IMR-90 (cell line): ENCODE results near the gene DPF3. TPM values are rescaled to one million over a fixed set of nuclear protein-coding genes. Genes with fewer than 3 reads are reported as not detected.

Experiments used
- ATAC-seq: fragments of 200-7000 bp; cut with Tn5 transposase; 2 replicates; pipeline ENCODE4 v1.9.1; 2020; ENCODE audit warnings: low read depth, mild to moderate bottlenecking, moderate library complexity
- BruUV-seq: library from RNA; stranded (reverse); fragments of 400-500 nt; replicated peaks from 2 replicates; lab custom pipeline; 2021; lab: Mats Ljungman, UMichigan
- CTCF ChIA-PET: fragments of 300-600 bp; formaldehyde crosslinking; extraction: SDS; loops from one replicate; lab custom pipeline; 2021; ENCODE audit warnings: antibody characterized with exemption; lab: Yijun Ruan, JAX
- POLR2A ChIA-PET: fragments of 300-600 bp; sonication (Branson Sonifier 250); formaldehyde crosslinking; loops from one replicate; lab custom pipeline; 2022; ENCODE audit warnings: antibody characterized with exemption; ENCODE audit not compliant: unreplicated experiment; lab: Charles Lee
- DNase-seq: peaks from one replicate; pipeline ENCODE4 v3.0.0; 2013
- H2AFZ ChIP-seq: replicated peaks from 2 replicates; pipeline ENCODE3; 2013; ENCODE audit warnings: low read length, mild to moderate bottlenecking; ENCODE audit not compliant: poor library complexity
- H2AK5ac ChIP-seq: 2 replicates; pipeline ENCODE4 v1.6.1; 2013; ENCODE audit warnings: low read depth, low read length, inconsistent platforms
- H2AK9ac ChIP-seq: replicated peaks from 2 replicates; pipeline ENCODE3; 2013; ENCODE audit warnings: mild to moderate bottlenecking, low read depth, low read length, moderate library complexity; ENCODE audit not compliant: poor library complexity
- H2BK120ac ChIP-seq: 2 replicates; pipeline ENCODE4 v1.6.1; 2013; ENCODE audit warnings: low read depth, low read length, inconsistent platforms
- H2BK15ac ChIP-seq: 3 replicates; pipeline ENCODE4 v1.6.1; 2013; ENCODE audit warnings: low read depth, low read length, inconsistent platforms
- H2BK20ac ChIP-seq: 2 replicates; pipeline ENCODE4 v1.6.1; 2013; ENCODE audit warnings: low read depth, mild to moderate bottlenecking, inconsistent platforms, low read length, moderate library complexity
- H2BK5ac ChIP-seq: 2 replicates; pipeline ENCODE4 v1.6.1; 2013; ENCODE audit warnings: mild to moderate bottlenecking, low read depth, low read length, inconsistent platforms; ENCODE audit not compliant: poor library complexity, severe bottlenecking
- H3K14ac ChIP-seq: replicated peaks from 2 replicates; pipeline ENCODE4 v1.6.1; 2013; ENCODE audit warnings: low read depth, low read length, inconsistent platforms
- H3K18ac ChIP-seq: 2 replicates; pipeline ENCODE4 v1.6.1; 2013; ENCODE audit warnings: low read depth, low read length, control low read depth
- H3K23ac ChIP-seq: 2 replicates; pipeline ENCODE4 v1.6.1; 2013; ENCODE audit warnings: low read depth, low read length, inconsistent platforms
- H3K27ac ChIP-seq: 2 replicates; pipeline ENCODE4 v1.5.1; 2013; ENCODE audit warnings: mild to moderate bottlenecking, control low read depth, low read length; ENCODE audit not compliant: insufficient read depth
- H3K27me3 ChIP-seq: 2 replicates; pipeline ENCODE4 v1.6.1; 2013; ENCODE audit warnings: low read length; ENCODE audit not compliant: control insufficient read depth, insufficient read depth
- H3K36me3 ChIP-seq: 2 replicates; pipeline ENCODE4 v1.6.1; 2013; ENCODE audit warnings: low read length, mixed read lengths; ENCODE audit not compliant: control insufficient read depth, insufficient read depth
- H3K4ac ChIP-seq: 2 replicates; pipeline ENCODE4 v1.6.1; 2013; ENCODE audit warnings: low read depth, low read length, inconsistent platforms
- H3K4me1 ChIP-seq: 2 replicates; pipeline ENCODE4 v1.6.1; 2013; ENCODE audit warnings: low read length, mixed read lengths; ENCODE audit not compliant: control insufficient read depth, insufficient read depth
- H3K4me2 ChIP-seq: 2 replicates; pipeline ENCODE4 v1.6.1; 2013; ENCODE audit warnings: low read depth, mild to moderate bottlenecking, control low read depth, low read length, moderate library complexity
- H3K4me3 ChIP-seq: 2 replicates; pipeline ENCODE4 v1.5.1; 2013; ENCODE audit warnings: low read depth, mild to moderate bottlenecking, control low read depth, low read length, moderate library complexity; ENCODE audit not compliant: insufficient read depth
- H3K56ac ChIP-seq: 2 replicates; pipeline ENCODE4 v1.6.1; 2013; ENCODE audit warnings: low read length, inconsistent platforms; ENCODE audit not compliant: insufficient read depth; ENCODE audit errors: extremely low read depth
- H3K79me1 ChIP-seq, 2 experiments: 2 replicates each; pipeline ENCODE4 v1.6.1; 2013; ENCODE audit warnings: low read length in 2 of 2, inconsistent platforms in 1 of 2, low read depth in 1 of 2
- H3K9ac ChIP-seq: 2 replicates; pipeline ENCODE4 v1.6.1; 2013; ENCODE audit warnings: low read depth, low read length, control low read depth
- H3K9me1 ChIP-seq: 2 replicates; pipeline ENCODE4 v1.6.1; 2013; ENCODE audit warnings: low read length, inconsistent platforms; ENCODE audit not compliant: insufficient read depth
- H3K9me3 ChIP-seq: 2 replicates; pipeline ENCODE4 v1.6.1; 2013; ENCODE audit warnings: low read length; ENCODE audit not compliant: control insufficient read depth, insufficient read depth
- H4K20me1 ChIP-seq: 2 replicates; pipeline ENCODE4 v1.6.1; 2013; ENCODE audit warnings: low read length, inconsistent platforms; ENCODE audit not compliant: insufficient read depth
- H4K5ac ChIP-seq: 2 replicates; pipeline ENCODE4 v1.6.1; 2013; ENCODE audit warnings: mild to moderate bottlenecking, low read depth, low read length, control low read depth
- H4K8ac ChIP-seq, 2 experiments: 2 replicates each; pipeline ENCODE4 v1.6.1; 2013; ENCODE audit warnings: low read depth in 2 of 2, low read length in 2 of 2, control low read depth in 1 of 2, inconsistent platforms in 1 of 2
- H4K91ac ChIP-seq: 2 replicates; pipeline ENCODE4 v1.6.1; 2013; ENCODE audit warnings: low read depth, low read length, inconsistent platforms; ENCODE audit not compliant: insufficient read depth
- BHLHE40 ChIP-seq: fragments of 150-350 bp; IDR thresholded peaks from 2 replicates; pipeline ENCODE4 v1.6.1; 2016; ENCODE audit warnings: mild to moderate bottlenecking, low read depth, low read length
- CEBPB ChIP-seq: IDR thresholded peaks from 2 replicates; pipeline ENCODE4 v1.6.1; 2012; ENCODE audit warnings: low read depth, low read length, improper control_type of control experiment
- FOS ChIP-seq: fragments of 150-350 bp; IDR thresholded peaks from 2 replicates; pipeline ENCODE4 v1.6.1; 2016; ENCODE audit warnings: low read depth, low read length
- RFX5 ChIP-seq: IDR thresholded peaks from 2 replicates; pipeline ENCODE4 v1.8.0; 2012; ENCODE audit warnings: low read depth, mild to moderate bottlenecking, low read length, moderate library complexity
- WGBS, 2 experiments: methylation state at CpG; one replicate each; pipeline versions ENCODE4 v1.1.5 to v1.1.7; 2013; ENCODE audit warnings: missing lambda C conversion rate in 2 of 2; ENCODE audit not compliant: insufficient read length in 1 of 2; ENCODE audit errors: extremely low coverage in 2 of 2; 5-methylcytosine and 5-hydroxymethylcytosine counted together
- dilution Hi-C: fragments of 300-500 bp; cut with HindIII; formaldehyde crosslinking; loops from one replicate; pipeline ENCODE4 v1.14.3; 2018; ENCODE audit warnings: low sequenced_read_pairs; ENCODE audit not compliant: unreplicated experiment
- in situ Hi-C: fragments of 300-500 bp; cut with MboI; formaldehyde crosslinking; loops from 3 replicates; pipeline ENCODE4 v1.14.3; 2019; ENCODE audit warnings: low sequenced_read_pairs, inconsistent platforms, mixed read lengths
- intact Hi-C: fragments of 100-400 bp; cut with micrococcal nuclease; formaldehyde crosslinking; loops from 2 replicates; pipeline ENCODE4 v1.10.0; 2022
- polyA plus RNA-seq, 3 experiments: library from polyadenylated mRNA; depleted of rRNA; stranded (reverse); fragments of >200 nt; gene quantifications; 2 replicates each; pipeline ENCODE4 v1.2.3, GENCODE V29; 2012; ENCODE audit warnings: low replicate concordance in 1 of 3
- total RNA-seq: library from RNA; depleted of rRNA; stranded (reverse); fragments of >200 nt; gene quantifications from 2 replicates; pipeline ENCODE4 v1.2.3, GENCODE V29; 2012

DPF3 gene
- total and polyA plus RNA-seq, 2 of the 4 experiments (the other 2 are of a cell fraction): 30.5 to 32.8 TPM

DNA sequence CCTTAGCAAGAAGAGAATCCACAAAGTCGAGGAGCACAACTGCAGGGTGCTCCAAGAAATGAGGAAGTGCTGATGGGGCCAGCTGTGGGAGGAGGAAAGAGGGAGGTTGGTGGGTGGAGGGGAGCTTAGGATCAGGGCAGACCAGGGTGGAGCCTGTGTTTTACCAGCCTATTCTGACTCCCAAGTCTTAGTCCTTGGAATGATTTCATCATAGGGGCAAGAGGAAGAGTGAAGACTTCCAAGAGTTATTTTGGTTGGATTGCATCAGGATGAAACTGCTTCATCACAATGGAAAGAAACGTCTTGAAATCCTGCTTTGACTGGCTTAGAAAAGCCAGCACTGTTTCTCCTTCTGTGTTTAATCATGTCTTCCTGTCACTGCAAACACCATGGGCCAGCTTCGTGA is 194.0 kb downstream of the DPF3 start:
- Histone ChIP-seq H3K4ac (peak overlapping the region; percentile 97), H2AK5ac (peak overlapping the region; percentile 83), H3K36me3 (no peaks in the 10 kb centered on the region; the same call in 1 of the 2 replicates), H3K18ac (peak overlapping the region; percentile 81), H3K56ac (peak overlapping the region; percentile 37; the same call in 1 of the 2 replicates), H3K9me1 (peaks cover 9% of the 10 kb centered on the region; the same call in 1 of the 2 replicates), H3K4me2 (no peak overlapping the region), H2BK20ac (peak overlapping the region; percentile 79), H3K9ac (no peak overlapping the region), H3K4me1 (peaks cover 8% of the 10 kb centered on the region), H3K9me3 (no peaks in the 10 kb centered on the region), H3K4me3 (no peak overlapping the region), H3K14ac (peak overlapping the region; percentile 98), H3K27ac (peak overlapping the region; percentile 82; the same call in 1 of the 2 replicates), H2AK9ac (peak overlapping the region; percentile 59), H3K79me1 (peaks cover 0 to 4% of the 10 kb centered on the region in 2 experiments; a peak in 1 of 4 replicates), H4K8ac (peak overlapping the region; percentile 86 to 89), H4K20me1 (no peaks in the 10 kb centered on the region), H3K27me3 (no peaks in the 10 kb centered on the region), H2BK15ac (peak overlapping the region; percentile 15; the same call in 1 of the 3 replicates), H2BK5ac (peak overlapping the region; percentile 58), H4K5ac (peak overlapping the region; percentile 82; the same call in 1 of the 2 replicates), H2AFZ (peak overlapping the region; percentile 61), H4K91ac (peak overlapping the region; percentile 94), H2BK120ac (peak overlapping the region; percentile 92), H3K23ac (peak overlapping the region; percentile 79; the same call in 1 of the 2 replicates)
- dilution Hi-C loops: no loop called here
- DNase-seq: peak; percentile 83
- intact Hi-C loops: no loop called here
- in situ Hi-C loops: no loop called here
- ChIA-PET POLR2A (no interaction called here), CTCF (interaction anchor here (0.6 kb wide), 1 partner anchor 55 kb away, joined by 3 read pairs; no protein-coding TSS in a partner anchor)
- TF ChIP-seq CEBPB (peak; percentile 94), FOS (no peak), RFX5 (no peak), BHLHE40 (no peak)
- WGBS, 2 experiments: 50% methylated on average over 1 of the region's 3 CpGs; no CpG with 5 or more reads in 1 of the 2 experiments
- peak; percentile 77 for ATAC-seq
- BruUV-seq: no TSS peak
